ENCODE measurements around the gene CCDC184.

Gene CCDC184

GRCh38 chr12:48201091-48201490 lies 17.6 kb downstream of the CCDC184 start:
- no peak for DNase-seq
- Histone ChIP-seq H3K9me3 (replicated peaks; ENCODE audit: insufficient read depth, low read length) (no peaks in the 10 kb centered on the region), H3K9ac (ENCODE audit: low read length) (no peak overlapping the region), H3K79me2 (ENCODE audit: low read length) (peaks cover 7% of the 10 kb centered on the region; the same call in 1 of the 2 replicates), H3K27me3 (replicated peaks; ENCODE audit: insufficient read depth, low read length) (no peaks in the 10 kb centered on the region), H2AFZ (ENCODE audit: low read length) (no peak overlapping the region), H3K4me1 (ENCODE audit: low read length) (no peaks in the 10 kb centered on the region), H4K20me1 (ENCODE audit: insufficient read depth, low read length) (no peaks in the 10 kb centered on the region), H3K36me3 (replicated peaks; ENCODE audit: insufficient read depth, low read length) (no peaks in the 10 kb centered on the region), H3K27ac (ENCODE audit: low read length) (no peak overlapping the region), H3K9me2 (replicated peaks; ENCODE audit: insufficient read depth, low read length) (no peaks in the 10 kb centered on the region), H3F3A (ENCODE audit: insufficient read depth, low read length) (peaks cover 11% of the 10 kb centered on the region), H3K4me2 (ENCODE audit: low read depth, low read length) (no peak overlapping the region), H3K4me3 (ENCODE audit: low read length) (no peak overlapping the region)
- TF ChIP-seq EZH2phosphoT487 (IDR thresholded peaks at IDR 0.05; ENCODE audit: low read length), result no peak
- TF ChIP-seq CTCF (IDR thresholded peaks at IDR 0.05; ENCODE audit: low read length), result no peak
- no peak for TF ChIP-seq EZH2 (optimal IDR thresholded peaks at IDR 0.05; ENCODE audit: low read depth, low read length)

GRCh38 chr12:48201516-48201915 lies 18.1 kb downstream of the CCDC184 start:
- Histone ChIP-seq H3K4me1 (ENCODE audit: low read length) (no peaks in the 10 kb centered on the region), H3K27ac (ENCODE audit: low read length) (no peak overlapping the region), H3K27me3 (replicated peaks; ENCODE audit: insufficient read depth, low read length) (no peaks in the 10 kb centered on the region), H3K9ac (ENCODE audit: low read length) (no peak overlapping the region), H3K9me2 (replicated peaks; ENCODE audit: insufficient read depth, low read length) (no peaks in the 10 kb centered on the region), H4K20me1 (ENCODE audit: insufficient read depth, low read length) (no peaks in the 10 kb centered on the region), H3K4me3 (ENCODE audit: low read length) (no peak overlapping the region), H2AFZ (ENCODE audit: low read length) (no peak overlapping the region), H3K79me2 (ENCODE audit: low read length) (peaks cover 7% of the 10 kb centered on the region; the same call in 1 of the 2 replicates), H3F3A (ENCODE audit: insufficient read depth, low read length) (peaks cover 11% of the 10 kb centered on the region), H3K4me2 (ENCODE audit: low read depth, low read length) (no peak overlapping the region), H3K36me3 (replicated peaks; ENCODE audit: insufficient read depth, low read length) (no peaks in the 10 kb centered on the region), H3K9me3 (replicated peaks; ENCODE audit: insufficient read depth, low read length) (no peaks in the 10 kb centered on the region)
- no peak for TF ChIP-seq EZH2 (optimal IDR thresholded peaks at IDR 0.05; ENCODE audit: low read depth, low read length)
- TF ChIP-seq CTCF (IDR thresholded peaks at IDR 0.05; ENCODE audit: low read length), result no peak
- TF ChIP-seq EZH2phosphoT487 (IDR thresholded peaks at IDR 0.05; ENCODE audit: low read length), result no peak
- DNase-seq, result no peak

- Histone ChIP-seq H3K27me3 (replicated peaks; ENCODE audit: insufficient read depth, low read length) (no peaks in the 10 kb centered on the region), H4K20me1 (ENCODE audit: insufficient read depth, low read length) (no peaks in the 10 kb centered on the region), H3K9me3 (replicated peaks; ENCODE audit: insufficient read depth, low read length) (no peaks in the 10 kb centered on the region), H3K36me3 (replicated peaks; ENCODE audit: insufficient read depth, low read length) (no peaks in the 10 kb centered on the region), H2AFZ (ENCODE audit: low read length) (no peak overlapping the region), H3K27ac (ENCODE audit: low read length) (no peak overlapping the region), H3K4me2 (ENCODE audit: low read depth, low read length) (no peak overlapping the region), H3K9me2 (replicated peaks; ENCODE audit: insufficient read depth, low read length) (no peaks in the 10 kb centered on the region), H3K4me1 (ENCODE audit: low read length) (no peaks in the 10 kb centered on the region), H3K4me3 (ENCODE audit: low read length) (no peak overlapping the region), H3K79me2 (ENCODE audit: low read length) (peaks cover 7% of the 10 kb centered on the region; the same call in 1 of the 2 replicates), H3F3A (ENCODE audit: insufficient read depth, low read length) (peaks cover 2% of the 10 kb centered on the region), H3K9ac (ENCODE audit: low read length) (no peak overlapping the region)
- TF ChIP-seq EZH2 (optimal IDR thresholded peaks at IDR 0.05; ENCODE audit: low read depth, low read length), result no peak
- TF ChIP-seq CTCF (IDR thresholded peaks at IDR 0.05; ENCODE audit: low read length), result no peak
- TF ChIP-seq EZH2phosphoT487 (IDR thresholded peaks at IDR 0.05; ENCODE audit: low read length), result no peak
- DNase-seq, result no peak
Measured at GRCh38 chr12:48202766-48203165, 19.3 kb downstream of the CCDC184 start.
